Measurements from ENCODE around the gene RAB1A. TPM values are rescaled to one million over a fixed set of nuclear protein-coding genes. Genes with fewer than 3 reads are reported as not detected.

The RAB1A gene
- total RNA-seq, 4 donors from 2014 or later: 78.5 to 153 (median 103) TPM

- no peaks in the 10 kb centered on the region for H3K9me3 ChIP-seq
- no peaks in the 10 kb centered on the region for H3K27me3 ChIP-seq
- H3K36me3 ChIP-seq: no peaks in the 10 kb centered on the region
- TF ChIP-seq CTCF (IDR thresholded peaks at IDR 0.05) (peak; percentile 37 to 76 (median 60)), POLR2A (IDR thresholded peaks at IDR 0.05) (no peak)
- DNase-seq: peak; percentile 45
- intact Hi-C loops (cut with DNase I; ENCODE audit: low total_unique reads): no loop called here
- H3K4me3 ChIP-seq: no peak overlapping the region
- peaks cover 0 to 11% of the 10 kb centered on the region in 2 donors for H3K4me1 ChIP-seq
- peak overlapping the region; percentile 51 to 61 for H3K27ac ChIP-seq
Measured at GRCh38 chr2:65064728-65065552, 65.0 kb downstream of the RAB1A start.

GRCh38 chr2:65062843-65063825 lies 66.8 kb downstream of the RAB1A start:
- H3K4me3 ChIP-seq: no peak overlapping the region
- no peak for TF ChIP-seq POLR2A (IDR thresholded peaks at IDR 0.05)
- TF ChIP-seq CTCF (IDR thresholded peaks at IDR 0.05): no peak

GRCh38 chr2:65061910-65062339 lies 68.0 kb downstream of the RAB1A start:
- TF ChIP-seq POLR2A (IDR thresholded peaks at IDR 0.05) (no peak), CTCF (IDR thresholded peaks at IDR 0.05) (no peak)
- DNase-seq: no peak
- no peak overlapping the region for H3K4me3 ChIP-seq
- no peaks in the 10 kb centered on the region for H3K36me3 ChIP-seq
- peaks cover 0 to 5% of the 10 kb centered on the region in 2 donors for H3K4me1 ChIP-seq
- H3K27me3 ChIP-seq: no peaks in the 10 kb centered on the region
- intact Hi-C loops (cut with DNase I; ENCODE audit: low total_unique reads): no loop called here
- H3K9me3 ChIP-seq: no peaks in the 10 kb centered on the region
- H3K27ac ChIP-seq: no peak overlapping the region

More at GRCh38 chr2:65062843-65063825, 66.8 kb downstream of the RAB1A start:
- Histone ChIP-seq H3K27me3 (no peaks in the 10 kb centered on the region), H3K27ac (peak overlapping the region in 1 of 2 donors; percentile 3), H3K9me3 (no peaks in the 10 kb centered on the region), H3K4me1 (peaks cover 0 to 5% of the 10 kb centered on the region in 2 donors), H3K36me3 (no peaks in the 10 kb centered on the region)
- intact Hi-C loops (cut with DNase I; ENCODE audit: low total_unique reads): no loop called here
- DNase-seq: no peak

DNA sequence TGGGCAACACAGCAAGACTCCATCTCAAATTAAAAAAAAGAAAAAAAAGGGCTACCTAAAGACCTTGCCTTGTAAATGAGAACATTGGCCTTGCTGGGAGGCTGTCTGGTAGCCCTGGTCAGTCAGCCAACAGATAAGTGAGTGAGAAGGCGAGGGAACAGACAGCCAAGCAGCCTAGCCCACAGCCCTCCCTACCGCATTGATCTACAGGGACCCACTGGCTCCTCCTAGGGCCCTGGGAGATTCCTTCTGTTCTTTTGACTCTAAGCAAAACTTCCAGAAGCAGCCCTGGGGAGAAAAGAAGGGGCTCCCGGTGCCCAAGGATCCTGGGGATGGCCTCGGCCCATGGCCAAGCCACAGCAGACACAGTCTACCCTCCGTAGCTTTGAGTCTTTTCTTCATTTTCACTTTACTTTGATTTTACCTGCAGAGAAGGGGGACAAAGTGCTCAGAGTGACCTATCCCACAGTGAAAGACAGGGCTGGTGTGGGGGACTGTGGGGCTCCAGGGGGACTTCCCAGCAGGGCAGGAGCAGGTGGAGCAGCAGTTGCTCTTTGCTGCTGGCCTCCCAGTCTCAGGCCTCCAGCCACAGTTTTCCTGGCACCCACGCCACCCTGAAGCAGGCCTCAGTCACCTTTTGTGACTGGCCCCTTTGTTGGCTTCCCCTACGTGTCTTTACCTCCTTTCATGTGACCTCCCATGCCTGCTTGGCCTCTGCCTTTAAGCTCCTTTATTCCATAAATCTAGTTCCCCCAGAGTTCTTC lies 68.6 kb downstream of the RAB1A start:
- Histone ChIP-seq H3K9me3 (no peaks in the 10 kb centered on the region), H3K36me3 (no peaks in the 10 kb centered on the region), H3K27me3 (no peaks in the 10 kb centered on the region), H3K4me3 (no peak overlapping the region), H3K4me1 (peaks cover 0 to 5% of the 10 kb centered on the region in 2 donors), H3K27ac (peak overlapping the region; percentile 5 to 6)
- TF ChIP-seq CTCF (IDR thresholded peaks at IDR 0.05) (no peak), POLR2A (IDR thresholded peaks at IDR 0.05) (no peak)
- intact Hi-C loops (cut with DNase I; ENCODE audit: low total_unique reads): no loop called here
- DNase-seq: no peak

All from uterus (tissue), 4 donors.